ENCODE data around the gene TEX50.
"Not testable (repeated sequence)": the region's sequence is repeated elsewhere in the genome, so short reads cannot be mapped to it uniquely, and the experiment has no call there.

Gene TEX50

GRCh38 chr1:173635116-173635515 is at the start of gene TEX50:
Gene TEX50, plus strand, starts transcription at chr1:173635338. Its CDS starts 184 bp downstream, at chr1:173635522.
- no peak for DNase-seq

- no peak for DNase-seq
Measured at GRCh38 chr1:173590557-173590956, 44.6 kb upstream of the TEX50 start.

GRCh38 chr1:173591138-173591537 is 44.0 kb upstream of the TEX50 start:
- not testable (repeated sequence) for DNase-seq

GRCh38 chr1:173596097-173596825 is 38.9 kb upstream of the TEX50 start:
- DNase-seq = no peak

- no peak for DNase-seq
Measured at GRCh38 chr1:173601588-173601987, 33.5 kb upstream of the TEX50 start.

- DNase-seq = no peak
Measured at GRCh38 chr1:173603056-173603591, 32.0 kb upstream of the TEX50 start, which contains the start of gene SLC9C2. Gene SLC9C2, minus strand, starts transcription at chr1:173603072. Its CDS starts 1,296 bp downstream, at chr1:173601776.

- DNase-seq = no peak
Measured at GRCh38 chr1:173608503-173609216, 26.5 kb upstream of the TEX50 start.

- not testable (repeated sequence) for DNase-seq
Measured at GRCh38 chr1:173613086-173613485, 22.1 kb upstream of the TEX50 start.

- no peak for DNase-seq
Measured at GRCh38 chr1:173616859-173617258, 18.3 kb upstream of the TEX50 start.

- no peak for DNase-seq
Measured at GRCh38 chr1:173627269-173627668, 7.9 kb upstream of the TEX50 start.

- no peak for DNase-seq
Measured at GRCh38 chr1:173628888-173629287, 6.2 kb upstream of the TEX50 start.

GRCh38 chr1:173637236-173638042 is 2.3 kb downstream of the TEX50 start:
- not testable (repeated sequence) for DNase-seq

GRCh38 chr1:173638043-173639021 is 3.2 kb downstream of the TEX50 start:
- DNase-seq = no peak

GRCh38 chr1:173639102-173639501 is 4.0 kb downstream of the TEX50 start:
- DNase-seq = no peak

GRCh38 chr1:173642450-173643139 is 7.5 kb downstream of the TEX50 start:
- not testable (repeated sequence) for DNase-seq

- no peak for DNase-seq
Measured at GRCh38 chr1:173646656-173647055, 11.5 kb downstream of the TEX50 start.

GRCh38 chr1:173648880-173649605 is 13.9 kb downstream of the TEX50 start:
- DNase-seq = no peak

GRCh38 chr1:173660306-173660705 is 25.2 kb downstream of the TEX50 start:
- DNase-seq = no peak

- no peak for DNase-seq
Measured at GRCh38 chr1:173661271-173661670, 26.1 kb downstream of the TEX50 start.

- no peak for DNase-seq
Measured at GRCh38 chr1:173661763-173662162, 26.6 kb downstream of the TEX50 start.

Data from NCI-H1930 (cell line).